RWPE1 (cell line): ENCODE measurements around the gene B3GNT5.
A peak's percentile ranks its signal among the peaks of the same experiment; 100 is the strongest.

Source experiments
- CTCF ChIA-PET: fragments of 350-600 bp; sonication (Branson Sonifier 250); formaldehyde crosslinking; extraction: SDS; loops from one replicate; lab custom pipeline; 2021; lab: Yijun Ruan, JAX
- POLR2A ChIA-PET: fragments of 400-600 bp; formaldehyde crosslinking; extraction: SDS; loops from one replicate; lab custom pipeline; 2020; ENCODE audit warnings: antibody characterized with exemption; ENCODE audit not compliant: low non-redundant PET; lab: Yijun Ruan, JAX
- DNase-seq: peaks from one replicate; pipeline ENCODE4 v3.0.0; 2012; ENCODE audit warnings: low spot score
- H3K27ac ChIP-seq: fragments of 450-650 bp; 2 replicates; pipeline ENCODE4 v1.5.1; 2017
- CTCF ChIP-seq: fragments of 450-650 bp; conservative IDR thresholded peaks from 2 replicates; pipeline ENCODE4 v1.5.1; 2017; ENCODE audit warnings: low read depth, mild to moderate bottlenecking

The B3GNT5 gene

DNA sequence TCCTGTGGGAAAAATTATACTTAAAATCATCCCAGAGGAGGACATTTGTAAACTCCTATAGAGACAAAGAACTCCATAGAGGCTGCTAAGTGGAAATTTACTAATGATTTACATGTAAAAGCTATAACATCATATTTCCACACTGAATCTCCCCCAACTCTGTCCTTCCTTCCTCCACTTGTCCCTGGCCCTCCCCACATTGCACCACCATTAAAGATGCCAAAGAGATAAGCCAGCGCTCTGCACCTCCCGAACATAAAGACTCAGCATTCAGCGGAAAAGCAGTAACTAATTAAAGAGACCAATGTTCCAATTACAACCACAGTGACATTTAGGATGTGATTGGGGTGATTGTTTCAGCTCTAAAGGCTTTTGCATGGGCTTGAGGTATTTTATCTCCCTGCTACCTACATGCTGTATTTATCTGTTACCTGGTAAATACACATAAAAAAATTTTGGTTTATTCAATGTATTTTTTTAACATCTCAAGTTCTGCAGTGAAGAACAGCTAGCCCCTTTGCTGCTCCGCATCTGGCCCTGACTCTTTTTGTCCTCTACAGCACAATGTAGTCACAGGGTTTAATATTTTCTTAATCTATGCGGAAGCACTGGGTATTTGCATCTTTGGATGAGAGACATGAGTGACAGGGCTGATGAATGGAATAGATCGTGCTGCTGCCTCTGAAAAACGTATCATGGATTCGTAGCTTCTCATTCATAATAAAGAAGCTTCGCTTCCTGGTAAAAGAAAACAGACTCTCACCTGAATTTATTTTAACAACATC, 35.3 kb upstream of the B3GNT5 start:
- no peak for DNase-seq
- no peak overlapping the region for H3K27ac ChIP-seq
- ChIA-PET POLR2A (no interaction called here), CTCF (no interaction called here)
- no peak for TF ChIP-seq CTCF

- CTCF ChIA-PET, result interaction anchor here (0.5 kb wide), 1 partner anchor 144 kb away, joined by 3 read pairs; no protein-coding TSS in a partner anchor
- POLR2A ChIA-PET, result no interaction called here
- no peak for TF ChIP-seq CTCF
- no peak overlapping the region for H3K27ac ChIP-seq
- DNase-seq, result no peak
Measured at GRCh38 chr3:183218826-183219225, 34.2 kb upstream of the B3GNT5 start.

DNA sequence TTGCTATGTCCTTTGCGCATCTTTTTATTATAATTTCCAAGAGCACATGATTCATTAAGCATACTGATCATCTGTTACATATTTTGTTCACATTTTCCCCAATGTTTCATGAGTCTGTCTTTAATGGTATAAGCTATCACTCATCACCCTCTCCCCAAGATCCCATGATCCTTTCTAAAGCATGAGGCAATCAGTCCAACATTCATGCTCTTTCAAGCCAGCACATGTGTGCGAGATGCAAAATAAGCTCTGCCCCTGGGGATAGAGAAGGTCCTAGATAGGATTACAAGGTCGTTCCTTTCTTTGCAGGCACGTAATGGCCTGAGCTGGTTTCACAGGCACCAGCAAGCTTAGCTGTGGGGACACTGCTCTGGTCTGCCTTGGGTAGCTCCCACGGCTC, 32.2 kb upstream of the B3GNT5 start:
- peak; percentile 40 for DNase-seq
- ChIA-PET CTCF (interaction anchor here (0.7 kb wide), 1 partner anchor 1888 kb away, joined by 3 read pairs; no protein-coding TSS in a partner anchor), POLR2A (no interaction called here)
- no peak for TF ChIP-seq CTCF
- no peak overlapping the region for H3K27ac ChIP-seq

DNA sequence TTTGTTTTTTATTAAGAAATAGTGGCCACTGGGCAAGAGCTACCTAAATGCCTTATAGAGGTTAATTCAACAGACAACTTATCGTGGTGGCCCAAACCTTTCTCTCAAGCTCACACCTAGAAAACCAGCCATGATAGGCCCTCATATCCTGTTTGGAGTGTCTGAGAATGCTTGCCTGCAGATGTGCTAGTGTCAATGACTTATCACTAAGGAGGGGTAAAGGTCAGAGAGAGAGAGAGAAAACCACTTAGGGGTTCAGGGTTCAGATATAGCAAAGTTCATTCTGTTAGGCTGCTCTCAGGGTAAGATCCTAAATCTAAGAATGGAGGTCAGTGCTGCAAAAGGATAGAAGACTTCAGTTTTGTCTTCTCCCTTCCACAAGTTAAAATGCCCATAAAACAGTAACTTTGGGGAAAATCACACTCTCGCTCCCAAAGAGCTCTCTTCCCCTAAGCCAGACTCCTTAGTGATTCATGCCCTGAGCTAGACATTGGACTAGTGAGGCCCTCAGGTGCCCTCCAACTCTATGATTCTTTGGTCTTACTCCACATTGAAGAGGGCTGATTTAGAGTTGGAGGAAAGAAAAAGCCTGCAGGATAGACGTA, 30.3 kb upstream of the B3GNT5 start:
- DNase-seq, result no peak
- no peak overlapping the region for H3K27ac ChIP-seq
- TF ChIP-seq CTCF, result no peak
- CTCF ChIA-PET, result interaction anchor here (0.7 kb wide), 1 partner anchor 43 kb away, joined by 4 read pairs; no protein-coding TSS in a partner anchor
- POLR2A ChIA-PET, result no interaction called here

GRCh38 chr3:183224180-183224970, 28.7 kb upstream of the B3GNT5 start:
- no peak for DNase-seq
- POLR2A ChIA-PET, result no interaction called here
- no peak overlapping the region for H3K27ac ChIP-seq
- no peak for TF ChIP-seq CTCF
- CTCF ChIA-PET, result interaction anchor here (0.6 kb wide), 1 partner anchor 145 kb away, joined by 3 read pairs; no protein-coding TSS in a partner anchor

- TF ChIP-seq CTCF, result no peak
- ChIA-PET CTCF (no interaction called here), POLR2A (no interaction called here)
- no peak for DNase-seq
- no peak overlapping the region for H3K27ac ChIP-seq
Measured at GRCh38 chr3:183226333-183226890, 26.6 kb upstream of the B3GNT5 start.
